Measurements from ENCODE around the gene ANKS1A.

Gene ANKS1A

DNA sequence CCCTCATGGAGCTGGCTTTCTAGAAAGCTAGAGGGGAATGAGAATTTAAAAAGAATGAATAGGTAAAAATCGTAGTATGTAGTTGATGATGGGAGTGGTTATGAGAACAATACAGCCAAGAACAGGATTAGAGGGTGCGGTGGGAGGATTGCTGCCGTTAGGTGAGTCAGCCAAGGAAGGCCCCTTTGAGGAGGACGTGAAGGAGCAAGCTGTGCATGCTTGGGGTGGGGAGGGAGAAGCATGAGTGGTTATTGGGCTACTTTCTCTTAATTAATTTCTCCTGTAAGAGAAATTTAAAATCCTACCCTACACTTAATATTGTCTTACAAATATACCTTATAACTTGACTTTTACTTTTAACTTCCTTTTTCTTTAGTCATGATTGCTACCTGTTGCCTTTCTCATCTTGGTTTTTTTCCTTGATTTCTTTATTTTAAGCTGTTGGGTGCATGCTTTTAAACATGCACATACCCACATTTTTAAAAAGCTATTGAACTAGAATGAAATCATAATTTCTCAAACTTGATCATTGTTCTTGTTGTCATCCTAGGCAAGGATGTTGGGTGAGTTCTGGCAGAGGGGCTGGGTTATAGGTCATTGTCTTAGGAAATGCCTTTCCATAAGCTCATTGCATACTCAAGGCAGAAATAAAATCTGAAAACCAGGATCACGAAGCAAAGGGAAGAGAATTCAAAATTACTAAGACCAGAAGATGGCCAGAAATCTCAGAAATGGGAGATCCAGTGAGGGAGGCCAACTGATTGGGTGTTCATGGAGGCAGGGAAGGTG is 137.6 kb downstream of the ANKS1A start:
- DNase-seq: no peak

- no peak for DNase-seq
Measured at GRCh38 chr6:35027807-35028206, 138.8 kb downstream of the ANKS1A start.

DNA sequence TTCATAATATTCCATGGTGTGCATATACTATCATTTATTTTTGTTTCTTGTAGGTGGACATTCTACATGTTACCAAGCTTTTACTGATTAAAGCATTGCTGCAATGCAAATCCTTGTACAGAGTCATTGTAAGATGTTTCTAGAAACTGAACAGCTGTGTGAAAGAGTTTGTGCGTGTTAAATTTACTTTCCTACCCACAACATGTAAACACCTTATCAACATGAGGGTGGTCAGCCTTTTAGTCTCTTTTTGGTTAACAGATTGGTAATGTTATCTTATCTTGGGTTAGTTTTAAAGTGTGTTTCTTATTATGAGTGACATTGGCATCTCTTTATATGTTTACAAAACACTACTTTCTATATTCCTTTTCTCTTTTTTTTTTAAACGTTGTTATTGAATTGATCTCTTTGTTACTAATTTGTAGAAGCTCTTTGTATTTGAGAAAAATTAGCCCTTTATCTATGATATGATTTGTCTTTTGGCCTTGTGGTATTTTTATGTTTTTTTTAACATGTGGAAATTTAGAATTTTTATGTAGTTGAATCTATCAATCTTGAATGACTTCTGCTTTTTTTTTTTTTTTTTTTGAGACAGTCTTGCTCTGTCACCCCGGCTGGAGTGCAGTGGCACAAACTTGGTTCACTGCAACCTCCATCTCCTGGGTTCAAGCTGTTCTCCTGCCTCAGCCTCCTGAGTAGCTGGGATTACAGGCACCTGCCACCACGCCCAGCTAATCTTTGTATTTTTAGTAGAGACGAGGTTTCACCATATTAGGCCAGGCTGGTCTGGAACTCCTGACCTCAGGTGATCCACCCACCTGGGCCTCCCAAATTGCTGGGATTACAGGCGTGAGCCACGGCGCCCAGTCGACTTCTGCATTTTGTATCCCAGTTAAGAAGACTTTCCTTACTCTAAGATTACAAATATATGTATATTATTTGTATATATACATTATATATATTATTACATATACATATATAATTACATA is 140.0 kb downstream of the ANKS1A start:
- no peak for DNase-seq

DNA sequence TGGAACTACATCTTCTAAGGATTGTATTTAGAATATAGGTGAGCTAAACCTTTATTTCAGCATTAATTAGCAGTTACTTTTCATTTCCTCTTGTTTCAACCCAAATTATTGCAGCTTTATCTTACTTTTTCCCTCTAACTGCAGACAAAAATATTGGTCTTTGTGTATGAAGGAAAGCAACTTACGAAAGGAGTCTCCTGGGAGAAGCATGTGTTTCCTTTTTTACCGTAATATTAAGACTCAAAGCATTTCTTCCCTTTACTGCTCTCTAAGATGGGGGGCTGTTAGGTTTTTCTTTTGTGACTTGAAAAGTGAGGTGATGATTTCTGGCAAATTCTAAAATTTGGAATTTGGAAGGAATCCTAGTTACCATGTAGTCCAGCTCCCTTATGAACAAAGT is 141.0 kb downstream of the ANKS1A start:
- no peak for DNase-seq

DNA sequence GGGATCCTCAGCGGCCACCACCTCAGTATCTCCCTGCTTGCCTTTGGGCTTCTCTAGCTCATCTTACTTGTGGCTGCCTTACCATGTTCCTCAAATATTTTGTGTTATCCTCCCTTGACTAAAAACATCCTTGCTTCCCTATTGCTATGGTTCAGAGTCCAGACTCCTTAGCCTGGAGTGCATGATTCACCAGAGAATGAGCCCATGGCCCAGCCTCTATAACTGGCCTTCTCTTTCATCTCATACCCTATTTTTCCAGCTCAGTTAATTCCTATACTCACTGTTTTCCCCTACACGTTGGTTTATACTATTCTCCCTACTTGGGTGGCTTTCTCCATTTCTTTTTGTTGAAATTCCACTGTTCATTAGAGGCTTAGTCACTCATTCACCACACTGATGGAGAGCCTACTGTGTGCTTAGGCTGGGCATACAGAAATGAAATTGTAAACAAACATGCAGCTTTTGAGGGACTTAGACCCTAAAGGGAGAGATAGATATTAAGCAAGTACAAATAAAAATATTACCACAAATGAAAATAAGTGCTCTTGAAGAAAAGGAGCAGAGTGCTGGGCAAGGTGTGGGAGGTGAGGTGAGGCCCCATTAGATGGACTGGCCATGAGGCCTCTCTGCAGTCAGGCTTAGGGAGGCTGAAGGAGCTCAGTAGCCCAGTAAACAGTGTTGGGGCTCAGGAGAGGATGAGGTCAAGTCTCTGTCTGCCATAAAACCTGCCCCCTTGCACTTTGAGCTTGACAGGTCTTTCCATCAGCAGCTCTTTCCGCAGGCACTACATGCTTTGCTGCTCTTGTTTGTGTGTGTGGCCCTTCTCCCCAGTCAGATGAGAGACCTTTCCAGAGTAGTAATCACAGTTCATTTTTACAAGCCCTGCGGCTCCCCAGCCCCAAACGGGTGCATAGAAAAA is 142.8 kb downstream of the ANKS1A start:
- DNase-seq: no peak

DNA sequence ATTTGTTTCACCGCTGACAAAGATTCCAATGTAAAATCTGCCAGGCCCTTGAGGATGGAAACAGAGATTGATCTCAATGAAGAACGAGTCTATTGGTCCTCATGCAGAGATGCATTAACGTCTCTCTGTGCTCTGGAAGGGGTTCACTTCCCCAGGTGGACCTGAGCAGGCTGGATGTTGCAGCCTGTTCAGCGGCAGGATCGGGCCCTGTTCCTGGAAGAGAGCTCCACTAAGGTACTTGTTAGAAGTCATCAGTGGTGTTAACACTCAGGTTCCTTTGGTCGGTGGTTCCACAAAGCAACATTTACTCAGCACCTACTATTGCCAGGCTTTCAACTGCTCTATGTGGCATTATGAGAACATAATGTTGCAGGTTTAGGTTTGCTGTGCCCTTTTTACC is 144.6 kb downstream of the ANKS1A start:
- no peak for DNase-seq

- peak; percentile 46 for DNase-seq
Measured at GRCh38 chr6:35034411-35035191, 145.5 kb downstream of the ANKS1A start.

DNA sequence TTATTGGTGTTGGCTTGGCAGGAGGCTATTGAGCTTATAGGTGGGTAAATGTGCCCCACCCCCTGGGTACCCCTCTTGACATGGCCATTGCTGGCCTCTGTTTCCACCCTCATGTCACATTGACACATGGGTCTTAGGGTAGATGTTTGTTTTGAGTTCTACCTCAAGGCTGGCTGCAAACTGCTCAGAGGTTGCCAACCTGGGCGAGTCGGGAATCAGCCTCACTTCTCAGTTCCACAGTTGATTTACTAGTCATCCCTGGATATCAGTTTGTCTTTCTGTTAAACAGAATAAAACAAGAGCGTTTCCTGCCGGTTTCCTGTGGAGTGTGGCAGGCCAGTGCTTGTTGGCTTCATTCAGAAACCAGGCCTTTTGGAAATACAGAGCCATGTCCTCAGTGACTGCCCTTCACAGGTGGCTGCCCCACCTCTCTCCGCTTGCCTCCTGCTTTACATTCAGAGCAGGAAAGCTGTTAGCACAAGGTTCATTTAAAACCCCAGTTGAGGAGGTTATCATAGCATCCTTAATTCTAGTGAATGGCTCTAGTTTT is 146.5 kb downstream of the ANKS1A start:
- no peak for DNase-seq

- no peak for DNase-seq
Measured at GRCh38 chr6:35036059-35036827, 147.2 kb downstream of the ANKS1A start.

DNA sequence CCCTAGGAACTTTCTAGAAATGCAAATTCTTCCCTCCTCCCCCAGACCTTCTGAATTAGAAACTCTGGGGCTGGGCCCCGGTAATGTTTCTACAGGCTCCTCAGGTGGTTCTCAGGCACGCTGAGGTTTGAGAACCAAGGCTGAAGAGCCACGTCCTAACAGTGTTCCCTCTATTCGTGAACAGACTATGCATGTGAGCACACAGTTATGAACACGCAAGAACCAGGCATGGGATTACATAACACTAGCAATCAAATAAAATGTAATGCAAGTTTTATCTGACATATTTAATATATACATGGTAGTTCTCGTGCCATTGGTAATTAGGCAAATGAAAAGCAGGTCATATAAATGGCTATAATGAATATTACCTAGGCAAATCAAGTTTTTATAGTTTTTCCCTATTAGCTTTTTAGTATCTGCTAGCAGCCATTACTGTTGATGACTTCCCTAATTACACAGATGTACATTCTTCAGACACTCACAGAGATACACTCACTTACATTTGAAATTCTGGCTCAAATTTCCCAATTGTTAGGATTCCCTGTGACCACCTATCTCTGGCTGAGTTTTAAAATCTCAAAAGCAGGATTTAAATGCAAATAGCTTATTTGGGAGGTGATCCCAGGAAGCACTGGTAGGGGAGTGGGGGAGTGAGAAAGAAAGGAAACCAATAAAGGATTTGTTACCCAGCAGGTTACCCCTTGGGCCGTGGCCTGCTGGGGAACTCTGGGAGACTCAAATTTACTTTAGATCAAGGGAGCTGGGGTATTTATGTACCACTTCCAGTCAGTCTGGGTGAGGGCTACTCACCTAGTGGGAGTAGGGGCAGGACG is 148.0 kb downstream of the ANKS1A start:
- DNase-seq: no peak

DNA sequence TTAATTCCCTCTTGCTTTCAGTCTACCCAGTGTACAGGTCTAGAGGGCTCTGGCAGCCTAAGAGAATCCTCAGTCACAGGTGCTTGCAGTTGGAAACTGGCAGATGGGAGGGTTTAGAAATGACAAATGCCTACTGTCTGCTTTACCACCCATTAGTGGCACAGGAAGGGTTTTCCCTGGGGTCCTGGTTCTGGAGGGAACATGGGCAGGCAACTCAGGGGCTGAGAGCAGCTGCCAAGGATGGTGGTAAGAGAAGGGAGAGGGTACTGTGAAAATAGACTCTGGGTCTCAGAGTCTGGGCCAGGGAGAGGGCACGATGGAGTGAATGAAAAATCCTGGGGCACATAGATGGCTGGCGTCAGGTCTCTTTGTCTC is 148.6 kb downstream of the ANKS1A start:
- DNase-seq: no peak

DNA sequence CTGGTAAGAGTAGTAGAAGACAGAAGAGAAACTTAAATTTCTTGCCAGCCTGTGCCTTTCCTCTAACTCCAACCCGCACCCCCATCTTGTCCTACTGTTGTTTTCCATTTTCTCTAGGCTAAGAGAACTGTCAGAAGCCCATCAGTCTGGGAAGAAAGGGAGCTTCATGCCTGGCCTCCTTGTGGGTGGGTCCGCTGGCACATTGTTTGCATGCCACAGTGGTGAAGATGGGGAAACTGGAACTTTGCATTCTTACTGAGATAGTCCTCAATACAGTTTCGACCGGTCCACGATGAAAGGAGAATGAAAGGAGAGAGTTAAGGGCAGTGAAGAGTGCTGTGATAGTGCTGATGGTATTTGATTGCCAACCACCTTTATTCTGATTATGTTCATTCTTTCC is 149.0 kb downstream of the ANKS1A start:
- DNase-seq: no peak

- DNase-seq: no peak
Measured at GRCh38 chr6:35040398-35040797, 151.3 kb downstream of the ANKS1A start.

DNA sequence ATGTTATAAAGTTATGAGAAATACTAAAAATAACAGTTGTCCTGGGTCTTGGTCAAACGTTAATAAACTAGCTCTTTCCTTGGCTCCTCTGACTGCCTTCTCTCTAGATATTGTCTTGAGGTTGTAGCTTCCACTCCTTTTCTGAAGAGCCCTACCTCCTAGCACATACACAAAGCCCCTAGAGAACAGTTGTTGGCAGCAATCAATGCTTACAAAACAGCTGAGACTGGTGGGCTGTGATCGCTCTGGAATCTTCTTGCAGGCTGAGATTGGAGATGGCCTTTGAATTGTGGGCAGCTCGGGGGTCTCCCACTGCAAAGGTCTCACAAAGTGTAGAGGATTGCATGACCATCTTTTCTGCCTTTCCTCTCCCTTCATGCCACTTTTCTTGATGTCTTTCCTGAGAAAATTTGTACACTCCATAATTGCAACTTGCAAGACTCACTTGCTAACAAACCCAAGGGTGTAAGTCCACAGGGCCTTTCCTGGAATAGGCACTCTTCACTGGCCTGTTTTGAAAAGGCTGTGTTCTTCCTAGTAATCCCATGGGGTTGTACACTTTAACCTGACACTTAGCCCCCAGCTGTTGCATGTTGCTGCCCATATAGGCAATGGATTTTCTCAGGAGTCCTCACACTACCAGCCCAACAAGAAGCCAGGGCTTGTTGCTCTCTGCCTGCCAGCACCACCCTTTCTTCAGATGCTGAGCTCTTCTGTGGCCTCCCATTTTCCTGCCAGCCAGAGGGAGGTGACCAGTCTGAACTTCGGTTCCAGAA is 152.2 kb downstream of the ANKS1A start:
- no peak for DNase-seq

GRCh38 chr6:35042031-35042815 is 153.2 kb downstream of the ANKS1A start:
- no peak for DNase-seq

GRCh38 chr6:35043381-35044130 is 154.5 kb downstream of the ANKS1A start:
- peak; percentile 62 for DNase-seq

DNA sequence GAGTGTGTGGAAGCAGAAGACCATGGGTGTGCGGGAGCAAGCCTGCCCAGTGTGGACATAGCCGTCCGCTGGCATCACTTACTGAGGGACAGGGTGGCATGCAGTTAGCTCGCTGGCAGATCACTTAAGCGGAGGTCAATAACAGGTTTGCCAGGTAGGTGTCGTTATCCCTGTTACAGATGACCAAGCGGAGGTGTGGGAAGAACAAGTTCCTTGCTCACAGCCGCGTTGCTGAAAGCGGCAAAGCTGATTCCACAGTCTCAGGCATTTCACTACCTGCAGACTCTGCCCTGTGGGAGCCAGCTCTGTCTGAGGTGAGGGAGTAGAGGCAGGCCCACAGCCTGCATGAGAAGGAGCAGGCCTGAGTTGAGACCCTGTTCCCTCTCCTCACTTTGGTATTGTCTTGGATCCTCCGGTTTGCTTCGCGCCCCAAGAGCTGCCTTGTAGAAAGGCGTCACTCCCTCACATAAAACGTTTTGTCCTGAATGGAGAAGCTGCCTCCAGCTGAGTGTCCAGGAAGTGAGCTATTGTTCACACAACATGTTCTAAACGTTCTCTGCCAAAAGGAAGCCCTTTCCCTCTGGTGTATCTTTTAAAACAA is 155.2 kb downstream of the ANKS1A start:
- DNase-seq: peak; percentile 88
